Smooth muscle cell (in vitro differentiated cells): ENCODE measurements around the gene SCUBE1. TPM values are rescaled to one million over a fixed set of nuclear protein-coding genes. Genes with fewer than 3 reads are reported as not detected.

Source experiments
- DNase-seq: peaks from one replicate; lab custom pipeline; 2025; ENCODE audit not compliant: unreplicated experiment; lab: John Stamatoyannopoulos, UW
- H2AFZ ChIP-seq: fragments of 200-600 bp; sonication (generic); 2 replicates; pipeline ENCODE4 v1.6.0; 2016; ENCODE audit warnings: antibody characterized with exemption, low read depth, mild to moderate bottlenecking
- H3F3A ChIP-seq: fragments of 200-600 bp; sonication (generic); 2 replicates; pipeline ENCODE4 v1.6.0; 2017; ENCODE audit warnings: antibody characterized with exemption, low read depth
- H3K27ac ChIP-seq: fragments of 200-600 bp; sonication (generic); 2 replicates; pipeline ENCODE4 v1.5.1; 2016; ENCODE audit warnings: low read depth, mild to moderate bottlenecking
- H3K27me3 ChIP-seq: fragments of 200-600 bp; sonication (generic); 2 replicates; pipeline ENCODE4 v1.6.1; 2016; ENCODE audit warnings: low read depth, mild to moderate bottlenecking
- H3K36me3 ChIP-seq: fragments of 200-600 bp; sonication (generic); 2 replicates; pipeline ENCODE4 v1.5.1; 2016; ENCODE audit warnings: low read depth
- H3K4me1 ChIP-seq: fragments of 200-600 bp; sonication (generic); 2 replicates; pipeline ENCODE4 v1.5.1; 2016; ENCODE audit warnings: low read depth
- H3K4me2 ChIP-seq: fragments of 200-600 bp; sonication (generic); 2 replicates; pipeline ENCODE4 v1.6.0; 2016; ENCODE audit warnings: mild to moderate bottlenecking
- H3K4me3 ChIP-seq: fragments of 200-600 bp; sonication (generic); 2 replicates; pipeline ENCODE4 v1.5.1; 2016; ENCODE audit warnings: mild to moderate bottlenecking
- H3K79me2 ChIP-seq: fragments of 200-600 bp; sonication (generic); 2 replicates; pipeline ENCODE4 v1.6.0; 2016; ENCODE audit warnings: low read depth, mild to moderate bottlenecking
- H3K9ac ChIP-seq: fragments of 200-600 bp; sonication (generic); 2 replicates; pipeline ENCODE4 v1.6.0; 2016; ENCODE audit warnings: low read depth
- H3K9me3 ChIP-seq: fragments of 200-600 bp; sonication (generic); replicated peaks from 2 replicates; pipeline ENCODE4 v1.5.1; 2016; ENCODE audit warnings: low read depth
- H4K20me1 ChIP-seq: fragments of 200-600 bp; sonication (generic); 2 replicates; pipeline ENCODE4 v1.6.0; 2016; ENCODE audit warnings: low read depth
- WGBS: methylation state at CpG from one replicate; pipeline ENCODE4 v1.1.7; 2016; ENCODE audit warnings: low lambda C conversion rate; 5-methylcytosine and 5-hydroxymethylcytosine counted together
- polyA plus RNA-seq: library from polyadenylated mRNA; unstranded; fragments of >200 nt; fragmentation: Nextera tagmentation; extraction: Ambion mirVana; gene quantifications from 2 replicates; pipeline ENCODE4 v1.2.1, GENCODE V29; 2016
- total RNA-seq: library from RNA; depleted of rRNA; stranded (reverse); fragments of >200 nt; gene quantifications from 2 replicates; pipeline ENCODE4 v1.2.3, GENCODE V29; 2014
- TF ChIP-seq, protein P1 (sequence below): fragments of 200-600 bp; sonication (generic); IDR thresholded peaks from 2 replicates; pipeline ENCODE4 v1.5.1; 2017; ENCODE audit warnings: borderline replicate concordance, mild to moderate bottlenecking, antibody characterized with exemption; ENCODE audit not compliant: insufficient read depth, poor library complexity, severe bottlenecking

The SCUBE1 gene
- total and polyA plus RNA-seq, 2 experiments from 2014 or later, result 13.4 to 16.3 TPM

DNA sequence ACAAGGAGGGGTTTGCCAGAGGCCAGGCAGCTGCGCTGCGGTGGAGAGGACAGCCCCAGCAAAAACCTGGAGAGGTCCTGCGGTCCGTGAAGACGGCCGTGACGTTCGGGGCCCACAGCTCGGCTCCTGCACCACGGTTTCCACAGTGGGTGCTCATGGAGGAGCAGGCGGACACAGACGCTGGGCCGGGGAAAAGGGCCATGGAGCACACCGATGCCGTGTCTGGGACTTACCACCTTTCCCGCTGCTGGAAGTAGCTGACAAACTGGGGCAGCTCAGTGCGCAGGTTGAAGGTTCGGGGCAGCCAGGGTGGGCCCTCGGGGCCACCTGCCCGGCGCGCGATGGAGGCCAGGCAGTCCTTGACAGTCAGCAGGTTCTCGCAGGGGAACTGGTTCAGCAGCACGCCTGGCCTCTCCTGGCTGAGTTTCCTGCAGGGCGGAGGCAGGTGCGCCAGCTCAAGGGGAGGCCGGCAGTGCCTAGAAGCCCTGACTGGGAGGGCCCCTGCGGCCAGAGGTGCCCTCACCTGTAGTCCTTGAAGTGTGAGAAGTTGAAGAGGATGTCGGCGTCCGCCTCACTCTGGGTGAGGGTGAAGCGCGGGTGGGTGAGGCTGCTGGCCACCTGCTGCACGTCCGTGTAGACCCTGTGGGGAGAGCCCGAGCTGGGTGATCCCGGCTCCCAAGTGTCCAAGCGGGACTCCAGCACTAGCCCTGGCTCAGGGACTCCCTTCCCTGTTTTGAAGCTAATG is 169.0 kb downstream of the SCUBE1 start:
- TF ChIP-seq, protein P1, sequence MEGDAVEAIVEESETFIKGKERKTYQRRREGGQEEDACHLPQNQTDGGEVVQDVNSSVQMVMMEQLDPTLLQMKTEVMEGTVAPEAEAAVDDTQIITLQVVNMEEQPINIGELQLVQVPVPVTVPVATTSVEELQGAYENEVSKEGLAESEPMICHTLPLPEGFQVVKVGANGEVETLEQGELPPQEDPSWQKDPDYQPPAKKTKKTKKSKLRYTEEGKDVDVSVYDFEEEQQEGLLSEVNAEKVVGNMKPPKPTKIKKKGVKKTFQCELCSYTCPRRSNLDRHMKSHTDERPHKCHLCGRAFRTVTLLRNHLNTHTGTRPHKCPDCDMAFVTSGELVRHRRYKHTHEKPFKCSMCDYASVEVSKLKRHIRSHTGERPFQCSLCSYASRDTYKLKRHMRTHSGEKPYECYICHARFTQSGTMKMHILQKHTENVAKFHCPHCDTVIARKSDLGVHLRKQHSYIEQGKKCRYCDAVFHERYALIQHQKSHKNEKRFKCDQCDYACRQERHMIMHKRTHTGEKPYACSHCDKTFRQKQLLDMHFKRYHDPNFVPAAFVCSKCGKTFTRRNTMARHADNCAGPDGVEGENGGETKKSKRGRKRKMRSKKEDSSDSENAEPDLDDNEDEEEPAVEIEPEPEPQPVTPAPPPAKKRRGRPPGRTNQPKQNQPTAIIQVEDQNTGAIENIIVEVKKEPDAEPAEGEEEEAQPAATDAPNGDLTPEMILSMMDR, result no peak
- Histone ChIP-seq H3K27ac (no peak overlapping the region), H3K79me2 (no peaks in the 10 kb centered on the region), H3K4me3 (no peak overlapping the region), H2AFZ (no peak overlapping the region), H4K20me1 (no peaks in the 10 kb centered on the region), H3F3A (no peaks in the 10 kb centered on the region), H3K9ac (no peak overlapping the region), H3K27me3 (no peaks in the 10 kb centered on the region), H3K4me1 (no peaks in the 10 kb centered on the region), H3K36me3 (no peaks in the 10 kb centered on the region), H3K4me2 (no peak overlapping the region), H3K9me3 (no peaks in the 10 kb centered on the region)
- WGBS, result 97% methylated on average over 39 of the region's 39 CpGs
- DNase-seq, result no peak

DNA sequence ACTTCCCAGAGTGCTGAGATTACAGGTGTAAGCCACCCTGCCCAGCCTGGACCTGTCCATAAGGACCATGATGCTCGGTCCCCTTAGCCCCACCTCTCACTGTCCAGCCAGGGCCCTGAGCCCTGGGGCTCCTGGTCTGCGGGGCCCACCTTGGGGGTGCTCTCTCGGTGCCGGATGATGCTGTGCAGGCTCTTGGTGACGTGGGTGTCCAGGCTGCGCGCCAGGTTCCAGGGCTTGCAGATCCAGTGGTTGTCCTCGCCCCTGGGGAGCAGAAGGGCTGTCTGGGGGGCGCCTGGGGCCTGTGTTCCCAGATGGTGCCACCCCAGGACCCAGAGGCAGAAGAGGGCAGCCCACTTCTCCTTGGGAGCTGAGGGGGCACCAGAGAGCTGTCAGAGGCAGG is 169.6 kb downstream of the SCUBE1 start:
- Histone ChIP-seq H3K27me3 (no peaks in the 10 kb centered on the region), H3K4me2 (no peak overlapping the region), H3K4me1 (no peaks in the 10 kb centered on the region), H3K4me3 (no peak overlapping the region), H4K20me1 (no peaks in the 10 kb centered on the region), H2AFZ (no peak overlapping the region), H3K79me2 (no peaks in the 10 kb centered on the region), H3K36me3 (no peaks in the 10 kb centered on the region), H3K9ac (no peak overlapping the region), H3K27ac (no peak overlapping the region), H3F3A (no peaks in the 10 kb centered on the region), H3K9me3 (no peaks in the 10 kb centered on the region)
- TF ChIP-seq, protein P1, result no peak
- WGBS, result 96% methylated on average over 9 of the region's 9 CpGs
- DNase-seq, result no peak

DNA sequence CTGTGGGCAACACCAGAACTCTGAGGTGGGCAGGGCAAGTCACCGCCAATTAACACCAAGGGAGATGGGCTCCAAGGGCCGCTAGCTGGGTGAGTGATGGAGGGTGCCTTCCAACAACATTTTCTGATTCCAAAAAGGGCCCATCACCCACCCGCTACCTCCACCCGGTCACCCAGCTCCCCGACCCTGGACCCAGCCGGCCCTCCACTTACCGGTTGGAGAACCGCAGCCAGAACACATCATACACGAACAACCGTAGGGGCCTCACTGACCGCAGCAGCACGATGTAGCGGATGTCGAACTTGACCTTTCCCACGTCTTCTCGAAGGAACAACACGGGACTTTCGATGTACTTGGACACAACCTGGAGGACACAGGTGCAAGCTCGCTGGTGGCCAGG is 171.0 kb downstream of the SCUBE1 start:
- H3K27ac ChIP-seq, result no peak overlapping the region
- no peak overlapping the region for H3K9ac ChIP-seq
- no peaks in the 10 kb centered on the region for H3K79me2 ChIP-seq
- no peaks in the 10 kb centered on the region for H4K20me1 ChIP-seq
- WGBS, result 94% methylated on average over 19 of the region's 19 CpGs
- TF ChIP-seq, protein P1, result no peak
- H3K4me2 ChIP-seq, result no peak overlapping the region
- no peak for DNase-seq
- H3K4me3 ChIP-seq, result no peak overlapping the region
- H3K9me3 ChIP-seq, result no peaks in the 10 kb centered on the region
- no peaks in the 10 kb centered on the region for H3K4me1 ChIP-seq
- H3F3A ChIP-seq, result no peaks in the 10 kb centered on the region
- H3K36me3 ChIP-seq, result no peaks in the 10 kb centered on the region
- H2AFZ ChIP-seq, result no peak overlapping the region
- H3K27me3 ChIP-seq, result no peaks in the 10 kb centered on the region

DNA sequence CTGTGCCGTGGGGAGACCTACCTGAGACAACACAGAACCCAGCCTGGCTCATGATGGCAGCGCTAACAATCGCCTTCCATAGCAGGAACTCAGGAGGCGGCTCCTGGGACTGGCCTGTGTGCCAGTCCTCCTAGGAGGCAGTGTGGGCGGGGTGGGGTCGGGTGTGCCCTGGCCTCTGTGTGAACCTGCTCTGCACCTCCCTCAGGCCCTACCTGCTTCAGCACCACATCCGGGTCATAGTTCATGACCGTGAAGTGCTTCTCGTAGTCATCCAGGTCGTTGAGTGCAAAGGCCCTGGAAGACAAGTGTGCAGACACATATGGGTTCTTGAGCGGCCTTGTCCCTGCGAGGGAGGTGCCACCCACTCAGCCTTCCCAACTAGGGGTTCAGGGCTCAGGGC is 171.6 kb downstream of the SCUBE1 start:
- Histone ChIP-seq H3K9ac (no peak overlapping the region), H3K27ac (no peak overlapping the region), H3K79me2 (no peaks in the 10 kb centered on the region), H3K9me3 (no peaks in the 10 kb centered on the region), H3K4me2 (no peak overlapping the region), H3K27me3 (no peaks in the 10 kb centered on the region), H3K4me1 (no peaks in the 10 kb centered on the region), H2AFZ (no peak overlapping the region), H4K20me1 (no peaks in the 10 kb centered on the region), H3K4me3 (no peak overlapping the region), H3K36me3 (no peaks in the 10 kb centered on the region), H3F3A (no peaks in the 10 kb centered on the region)
- DNase-seq, result no peak
- 94% methylated on average over 12 of the region's 12 CpGs for WGBS
- TF ChIP-seq, protein P1, result no peak
